Left lung (tissue), 10 donors: ENCODE measurements around the gene NMNAT3. TPM values are rescaled to one million over a fixed set of nuclear protein-coding genes. Genes with fewer than 3 reads are reported as not detected.

Source experiments
- ATAC-seq: fragments of 200-7000 bp; cut with Tn5 transposase; one replicate; pipeline ENCODE4 v1.9.1; 2020; ENCODE audit warnings: moderate library complexity
- DNase-seq, 4 donors: peaks; one replicate each; pipeline ENCODE4 v3.0.0-alpha.2; 2013 to 2020
- H3K27ac ChIP-seq, 2 donors: fragments of 200-600 bp; sonication (generic) in 1 of 2; one replicate each; pipeline versions ENCODE4 v1.5.0 to v1.8.0; 2020 to 2021
- H3K27me3 ChIP-seq, 2 donors: fragments of 200-600 bp; sonication (generic) in 1 of 2; one replicate each; pipeline versions ENCODE4 v1.5.0 to v1.8.0; 2020 to 2021
- H3K36me3 ChIP-seq, 2 donors: fragments of 200-600 bp; sonication (generic) in 1 of 2; one replicate each; pipeline versions ENCODE4 v1.5.0 to v1.8.0; 2020 to 2021
- H3K4me1 ChIP-seq, 2 donors: fragments of 200-600 bp; one replicate each; pipeline ENCODE4 v1.8.0; 2021
- H3K4me3 ChIP-seq, 2 donors: fragments of 200-600 bp; sonication (generic) in 1 of 2; one replicate each; pipeline versions ENCODE4 v1.5.0 to v1.8.0; 2020 to 2021; ENCODE audit warnings: mild to moderate bottlenecking in 1 of 2
- H3K9me3 ChIP-seq, 2 donors: fragments of 200-600 bp; sonication (generic) in 1 of 2; one replicate each; pipeline versions ENCODE4 v1.5.0 to v1.8.0; 2020 to 2021
- CTCF ChIP-seq, 2 donors: fragments of 200-600 bp; sonication (generic) in 1 of 2; IDR thresholded peaks; one replicate each; pipeline versions ENCODE4 v1.5.0 to v1.8.0; 2021; ENCODE audit warnings: antibody characterized with exemption in 2 of 2
- intact Hi-C, 2 donors: fragments of 100-400 bp; cut with DNase I; formaldehyde crosslinking; loops; one replicate each; pipeline versions ENCODE4 v1.11.2 to v1.14.2; 2022
- polyA plus RNA-seq, 6 donors: library from polyadenylated mRNA; unstranded; fragments of 120-200 nt; gene quantifications; one replicate each; pipeline ENCODE4 v1.2.1, GENCODE V29; 2013; ENCODE audit not compliant: insufficient read length in 6 of 6
- total RNA-seq, 2 donors: library from RNA; stranded (reverse); fragmentation: NEBNext Ultra II Directional; extraction: Animal tissue kit (Norgen Biotek cat#: 25700); gene quantifications; one replicate each; pipeline ENCODE4 v1.2.1, GENCODE V29; 2021
- donor health status: DM: no; HTN: yes; CAD: no.
- donor health status: DM: no; HTN: no; CAD: no.

NMNAT3 gene
- total and polyA plus RNA-seq, 8 donors, result 3.2 to 8.0 (median 6.0) TPM

- Histone ChIP-seq H3K27ac (no peak overlapping the region), H3K36me3 (no peaks in the 10 kb centered on the region), H3K4me3 (no peak overlapping the region), H3K9me3 (peaks cover 0 to 2% of the 10 kb centered on the region in 2 donors), H3K4me1 (no peaks in the 10 kb centered on the region), H3K27me3 (no peaks in the 10 kb centered on the region)
- intact Hi-C loops, result no loop called here
- no peak for ATAC-seq
- DNase-seq, result no peak
- no peak for TF ChIP-seq CTCF (IDR thresholded peaks at IDR 0.05)
Measured at GRCh38 chr3:139642996-139643395, 34.8 kb downstream of the NMNAT3 start.

DNA sequence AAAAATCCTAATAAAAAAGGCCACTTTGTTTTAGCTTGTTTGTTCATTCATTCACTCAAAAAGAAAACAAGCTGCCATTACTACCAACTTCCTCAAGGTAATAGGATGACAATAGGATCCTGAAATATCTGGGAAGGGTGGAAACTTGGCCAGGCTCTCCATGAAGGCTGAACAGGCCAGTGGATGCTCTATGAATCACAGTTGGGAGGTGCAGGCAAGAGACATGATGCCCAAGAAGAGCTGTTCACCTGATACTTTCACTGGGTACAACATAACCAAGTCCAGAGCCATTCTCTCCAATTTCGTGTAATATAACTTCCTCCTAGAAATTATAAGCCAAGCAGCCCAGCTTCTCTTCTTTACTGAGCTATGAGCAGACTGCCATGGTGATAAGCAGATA, 37.3 kb downstream of the NMNAT3 start:
- no peak for ATAC-seq
- no peaks in the 10 kb centered on the region for H3K27me3 ChIP-seq
- no peak for TF ChIP-seq CTCF (IDR thresholded peaks at IDR 0.05)
- H3K27ac ChIP-seq, result no peak overlapping the region
- no peak overlapping the region for H3K4me3 ChIP-seq
- no peaks in the 10 kb centered on the region for H3K36me3 ChIP-seq
- DNase-seq, result no peak
- H3K9me3 ChIP-seq, result peaks cover 0 to 2% of the 10 kb centered on the region in 2 donors
- H3K4me1 ChIP-seq, result no peaks in the 10 kb centered on the region
- intact Hi-C loops, result no loop called here

DNA sequence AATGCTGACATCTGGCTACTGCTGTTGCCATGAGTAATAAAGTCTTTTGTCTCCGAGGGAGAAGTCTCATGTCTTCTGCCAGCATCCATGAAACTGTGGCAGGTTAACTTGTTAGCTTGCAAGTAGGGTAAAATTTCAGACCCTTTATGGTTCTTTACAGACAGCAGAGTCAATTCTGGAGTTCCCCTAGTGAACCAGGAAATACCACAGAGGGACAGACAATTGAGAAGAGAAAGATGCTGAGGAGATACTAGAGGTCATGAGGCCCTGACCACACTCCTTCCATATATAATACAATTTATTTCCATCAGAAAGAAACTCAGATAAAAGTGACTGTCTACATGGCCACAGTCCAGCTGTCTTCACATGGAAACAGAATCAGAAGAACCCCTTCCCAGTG, 38.1 kb downstream of the NMNAT3 start:
- Histone ChIP-seq H3K36me3 (no peaks in the 10 kb centered on the region), H3K9me3 (peaks cover 0 to 2% of the 10 kb centered on the region in 2 donors), H3K27ac (no peak overlapping the region), H3K27me3 (no peaks in the 10 kb centered on the region), H3K4me3 (no peak overlapping the region), H3K4me1 (no peaks in the 10 kb centered on the region)
- TF ChIP-seq CTCF (IDR thresholded peaks at IDR 0.05), result no peak
- no peak for DNase-seq
- intact Hi-C loops, result no loop called here
- ATAC-seq, result no peak

GRCh38 chr3:139638518-139638917, 39.3 kb downstream of the NMNAT3 start:
- TF ChIP-seq CTCF (IDR thresholded peaks at IDR 0.05), result no peak
- no peak overlapping the region for H3K4me3 ChIP-seq
- intact Hi-C loops, result no loop called here
- no peaks in the 10 kb centered on the region for H3K4me1 ChIP-seq
- no peaks in the 10 kb centered on the region for H3K27me3 ChIP-seq
- ATAC-seq, result no peak
- DNase-seq, result no peak
- no peaks in the 10 kb centered on the region for H3K36me3 ChIP-seq
- no peaks in the 10 kb centered on the region for H3K9me3 ChIP-seq
- no peak overlapping the region for H3K27ac ChIP-seq

DNA sequence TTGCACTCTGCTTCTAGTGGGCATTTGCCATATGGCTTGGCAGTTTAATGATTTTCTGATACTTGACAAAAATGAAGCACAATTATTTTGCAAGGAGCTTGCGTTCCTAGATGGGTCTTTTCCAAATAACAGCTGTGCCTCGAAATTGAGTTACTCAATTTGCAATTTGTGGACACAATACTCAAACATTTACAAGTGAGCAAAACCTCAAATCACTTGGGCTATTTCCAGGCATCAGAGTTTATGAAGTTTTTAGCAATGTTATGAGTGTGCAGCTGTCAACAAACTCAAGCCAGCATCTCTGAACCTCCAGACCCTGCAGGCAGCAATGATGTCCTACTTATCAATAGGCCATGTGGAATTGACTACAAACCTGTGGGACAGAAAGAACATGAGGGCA, 41.3 kb downstream of the NMNAT3 start:
- intact Hi-C loops, result no loop called here
- no peak for ATAC-seq
- no peak for TF ChIP-seq CTCF (IDR thresholded peaks at IDR 0.05)

More for the DNA sequence above, 41.3 kb downstream of the NMNAT3 start:
- H3K4me1 ChIP-seq, result no peaks in the 10 kb centered on the region
- DNase-seq, result peak in 2 of 4 donors; percentile 12 to 24
- H3K36me3 ChIP-seq, result no peaks in the 10 kb centered on the region
- no peak overlapping the region for H3K27ac ChIP-seq
- no peak overlapping the region for H3K4me3 ChIP-seq
- H3K9me3 ChIP-seq, result no peaks in the 10 kb centered on the region
- no peaks in the 10 kb centered on the region for H3K27me3 ChIP-seq
